A549 (cell line): ENCODE data around the gene TMEM123. TPM values are rescaled to one million over a fixed set of nuclear protein-coding genes. Genes with fewer than 3 reads are reported as not detected.

ENCODE experiments used
- ATAC-seq, 2 experiments: fragments of 200-7000 bp in 1 of 2; fragments of >200 bp in 1 of 2; cut with Nextera tagmentation in 1 of 2; cut with Tn5 transposase in 1 of 2; 3 replicates each; pipeline versions ENCODE4 v1.8.0 to v1.9.1; 2018 to 2020; ENCODE audit warnings: mild to moderate bottlenecking in 1 of 2, moderate library complexity in 1 of 2
- CTCF ChIA-PET: fragments of 300-600 bp; sonication (Branson Sonifier 250); formaldehyde crosslinking; extraction: SDS; loops from one replicate; lab custom pipeline; 2021; ENCODE audit warnings: antibody characterized with exemption, inconsistent platforms; lab: Yijun Ruan, JAX
- POLR2A ChIA-PET: fragments of 350-600 bp; formaldehyde crosslinking; extraction: SDS; loops from one replicate; lab custom pipeline; 2021; ENCODE audit warnings: antibody characterized with exemption, inconsistent platforms; lab: Yijun Ruan, JAX
- DNase-seq, 2 experiments: peaks; one replicate each; pipeline versions ENCODE4 v3.0.0 to v3.0.0-alpha.2; 2011 to 2016; ENCODE audit warnings: low read depth in 1 of 2, low spot score in 1 of 2
- FAIRE-seq: peaks from 2 replicates; lab custom pipeline; 2011; peaks lifted over from hg19 to GRCh38; lab: Jason Lieb, UNC
- H3K27ac ChIP-seq, 2 experiments: fragments of >200 bp; sonication (Bioruptor Twin); formaldehyde crosslinking; 3 replicates each; pipeline ENCODE4 v1.5.1; 2016 to 2017
- H3K4me1 ChIP-seq: fragments of >200 bp; sonication (Bioruptor Twin); formaldehyde crosslinking; 3 replicates; pipeline ENCODE4 v1.6.1; 2016
- H3K4me2 ChIP-seq: fragments of >200 bp; sonication (Bioruptor Twin); formaldehyde crosslinking; 3 replicates; pipeline ENCODE4 v1.6.1; 2016
- H3K4me3 ChIP-seq: fragments of >200 bp; sonication (Bioruptor Twin); formaldehyde crosslinking; 3 replicates; pipeline ENCODE4 v1.5.1; 2016
- H3K9me3 ChIP-seq: fragments of >200 bp; sonication (Bioruptor Twin); formaldehyde crosslinking; 3 replicates; pipeline ENCODE4 v1.6.1; 2016
- CEBPB ChIP-seq, 2 experiments: fragments of >200 bp in 1 of 2; sonication (Bioruptor Twin) in 1 of 2; formaldehyde crosslinking in 1 of 2; IDR thresholded peaks; 2 replicates each; pipeline ENCODE4 v1.6.1; 2012 to 2016
- CHD4 ChIP-seq: fragments of 200-600 bp; sonication (generic); IDR thresholded peaks from 2 replicates; pipeline ENCODE4 v1.6.1; 2016; ENCODE audit warnings: antibody characterized with exemption, mild to moderate bottlenecking, borderline replicate concordance
- EHF ChIP-seq: fragments of 250-450 bp; sonication (Bioruptor Pico); IDR thresholded peaks from 2 replicates; pipeline ENCODE4 v1.5.0; 2020; ENCODE audit warnings: mild to moderate bottlenecking
- EHMT2 ChIP-seq: fragments of 200-600 bp; sonication (generic); IDR thresholded peaks from 2 replicates; pipeline ENCODE4 v1.6.1; 2016; ENCODE audit warnings: antibody characterized with exemption, low read depth, mild to moderate bottlenecking, moderate library complexity
- EP300 ChIP-seq, 2 experiments: fragments of >200 bp; sonication (Bioruptor Twin); formaldehyde crosslinking; IDR thresholded peaks; 2 replicates in 1 of 2; 3 replicates in 1 of 2; pipeline ENCODE4 v1.6.1; 2016 to 2017
- FOSB ChIP-seq: fragments of 250-450 bp; sonication (Bioruptor Pico); IDR thresholded peaks from 2 replicates; pipeline ENCODE4 v1.5.0; 2020; ENCODE audit warnings: mild to moderate bottlenecking, moderate library complexity
- FOSL2 ChIP-seq, 2 experiments: fragments of 450-650 bp in 1 of 2; fragments of >200 bp in 1 of 2; sonication (Bioruptor Twin) in 1 of 2; formaldehyde crosslinking; IDR thresholded peaks; 2 replicates each; pipeline versions ENCODE4 v1.5.0 to v1.6.1; 2016 to 2020; ENCODE audit warnings: mild to moderate bottlenecking in 1 of 2, moderate library complexity in 1 of 2
- HEYL ChIP-seq: fragments of 250-450 bp; sonication (Bioruptor Pico); IDR thresholded peaks from 2 replicates; pipeline ENCODE4 v1.8.0; 2021; ENCODE audit warnings: mild to moderate bottlenecking, moderate library complexity
- JUN ChIP-seq, 2 experiments: fragments of >200 bp; sonication (Bioruptor Twin); formaldehyde crosslinking; IDR thresholded peaks; 2 replicates in 1 of 2; 3 replicates in 1 of 2; pipeline ENCODE4 v1.6.1; 2016 to 2017
- KDM1A ChIP-seq: fragments of 200-600 bp; sonication (generic); IDR thresholded peaks from 2 replicates; pipeline ENCODE4 v1.6.1; 2016; ENCODE audit warnings: low read depth, mild to moderate bottlenecking
- KDM5A ChIP-seq: fragments of 200-600 bp; sonication (generic); IDR thresholded peaks from 2 replicates; pipeline ENCODE4 v1.6.1; 2016; ENCODE audit warnings: antibody characterized with exemption, mild to moderate bottlenecking
- MAZ ChIP-seq: fragments of 150-350 bp; IDR thresholded peaks from 2 replicates; pipeline ENCODE4 v1.6.1; 2014; ENCODE audit warnings: antibody characterized with exemption, low read depth, low read length, borderline replicate concordance
- NFE2L2 ChIP-seq: fragments of 150-350 bp; conservative IDR thresholded peaks from 2 replicates; pipeline ENCODE4 v1.6.1; 2014; ENCODE audit warnings: low read length
- NR3C1 ChIP-seq: fragments of >200 bp; sonication (Bioruptor Twin); formaldehyde crosslinking; IDR thresholded peaks from 3 replicates; pipeline ENCODE4 v1.6.1; 2017
- POLR2A ChIP-seq: IDR thresholded peaks from 2 replicates; pipeline ENCODE4 v1.6.1; 2012; ENCODE audit warnings: mild to moderate bottlenecking, low read length
- POLR2AphosphoS2 ChIP-seq: conservative IDR thresholded peaks from 2 replicates; pipeline ENCODE4 v1.6.1; 2012; ENCODE audit warnings: low read length, improper control_type of control experiment, inconsistent platforms
- RCOR1 ChIP-seq: fragments of 150-350 bp; IDR thresholded peaks from 2 replicates; pipeline ENCODE4 v1.6.1; 2014; ENCODE audit warnings: antibody characterized with exemption, low read length, low read depth
- RNF2 ChIP-seq: fragments of 200-600 bp; sonication (generic); IDR thresholded peaks from 2 replicates; pipeline ENCODE4 v1.6.1; 2016; ENCODE audit warnings: low read depth, mild to moderate bottlenecking, antibody characterized with exemption, moderate library complexity, borderline replicate concordance
- SMC3 ChIP-seq: fragments of >200 bp; sonication (Bioruptor Twin); formaldehyde crosslinking; IDR thresholded peaks from 3 replicates; pipeline ENCODE4 v1.6.1; 2018; ENCODE audit warnings: inconsistent platforms
- ZNF302 ChIP-seq: fragments of 250-450 bp; sonication (Bioruptor Pico); IDR thresholded peaks from 2 replicates; pipeline ENCODE4 v1.9.0; 2021; ENCODE audit warnings: inconsistent platforms, mild to moderate bottlenecking, moderate library complexity
- WGBS: methylation state at CpG from one replicate; pipeline ENCODE4 v1.1.6; 2017; ENCODE audit errors: missing lambda C conversion rate; 5-methylcytosine and 5-hydroxymethylcytosine counted together
- polyA plus RNA-seq, 4 experiments: library from polyadenylated mRNA; depleted of rRNA in 3 of 4; stranded (reverse); fragments of >200 nt; fragmentation: RNase III in 1 of 4; extraction: RNeasy Plus Mini Kit Qiagen cat#74134 plus additional on column Dnase treatment in 1 of 4; gene quantifications; 2 replicates in 3 of 4; 3 replicates in 1 of 4; pipeline ENCODE4 v1.2.3, GENCODE V29; 2011 to 2017
- TF ChIP-seq, protein P1 (sequence below): fragments of 200-600 bp; sonication (generic); IDR thresholded peaks from 2 replicates; pipeline ENCODE4 v1.6.1; 2016; ENCODE audit warnings: antibody characterized with exemption, mild to moderate bottlenecking, moderate library complexity
- TF ChIP-seq, protein P2 (sequence below): IDR thresholded peaks from 2 replicates; pipeline ENCODE4 v1.6.1; 2012
- TF ChIP-seq, protein P3 (sequence below): fragments of 150-350 bp; IDR thresholded peaks from 2 replicates; pipeline ENCODE4 v1.6.1; 2014; ENCODE audit warnings: low read depth, mild to moderate bottlenecking, low read length
- TF ChIP-seq, protein P4 (sequence below): fragments of 250-450 bp; sonication (Bioruptor Pico); IDR thresholded peaks from 2 replicates; pipeline ENCODE4 v1.5.0; 2020; ENCODE audit warnings: low read depth, mild to moderate bottlenecking, moderate library complexity

Gene TMEM123
- polyA plus RNA-seq, 2 of the 4 experiments (the other 2 are of a cell fraction): 199 to 458 TPM

DNA sequence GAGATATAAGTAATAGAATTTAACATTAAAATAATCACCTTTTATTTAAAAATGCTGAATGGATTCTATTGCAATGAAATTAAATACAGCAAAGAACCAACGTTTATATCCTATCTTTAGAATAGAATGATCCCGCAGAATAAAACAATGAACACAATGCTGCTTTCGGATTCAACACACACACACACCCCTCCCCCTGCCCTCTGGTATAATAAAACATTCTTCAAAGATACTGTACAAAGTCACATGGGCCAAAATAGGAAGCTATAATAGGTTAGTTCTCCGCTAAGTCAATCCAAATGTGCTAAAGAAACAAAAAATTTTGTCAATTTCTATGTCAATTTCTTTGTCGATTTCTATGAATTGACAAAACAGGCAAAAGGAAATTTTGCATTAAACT, 47.1 kb downstream of the TMEM123 start:
- no peaks in the 10 kb centered on the region for H3K9me3 ChIP-seq
- H3K27ac ChIP-seq: no peak overlapping the region
- CTCF ChIA-PET: interaction anchor here (1.4 to 2.3 kb wide), 5 partner anchors 12 to 208 kb away, joined by 3 to 7 read pairs (median 5); no protein-coding TSS in a partner anchor
- no peak overlapping the region for H3K4me3 ChIP-seq
- no peak overlapping the region for H3K4me2 ChIP-seq
- TF ChIP-seq FOSB (CRISPR knock-in tag) (no peak), POLR2AphosphoS2 (no peak), KDM5A (no peak), ZNF302 (CRISPR knock-in tag) (no peak), NR3C1 (no peak), HEYL (no peak), EP300 (IDR thresholded peaks at IDR 0.05) (no peak)
- TF ChIP-seq, all 56 proteins: peak for 0
- ATAC-seq (no peak), FAIRE-seq (no peak), DNase-seq (no peak)
- POLR2A ChIA-PET: no interaction called here
- WGBS: 80% methylated on average over 5 of the region's 5 CpGs
- peaks cover 6% of the 10 kb centered on the region; the same call in 2 of the 3 replicates for H3K4me1 ChIP-seq

DNA sequence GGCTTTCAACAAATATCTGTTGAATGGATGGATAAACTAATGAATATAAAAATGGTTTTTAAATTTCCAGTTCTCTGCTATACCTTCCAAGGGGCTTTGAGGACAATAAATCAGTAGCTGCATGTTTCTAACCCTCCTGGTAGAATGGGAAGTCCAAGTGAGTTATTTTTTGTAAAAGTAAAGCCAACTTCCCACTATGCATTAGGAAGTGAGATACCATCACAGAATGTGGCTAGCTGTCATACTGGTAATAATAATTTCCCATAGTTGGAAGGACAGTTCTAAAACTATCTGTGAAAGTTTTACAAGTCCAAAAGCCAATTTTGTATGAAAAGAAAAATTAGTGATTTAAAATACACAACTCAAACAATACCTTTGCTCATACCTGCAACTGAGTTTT, 50.0 kb downstream of the TMEM123 start:
- CTCF ChIA-PET: interaction anchor here (4.5 kb wide), 1 partner anchor 11 kb away, joined by 21 read pairs; no protein-coding TSS in a partner anchor
- no peak for ATAC-seq

DNA sequence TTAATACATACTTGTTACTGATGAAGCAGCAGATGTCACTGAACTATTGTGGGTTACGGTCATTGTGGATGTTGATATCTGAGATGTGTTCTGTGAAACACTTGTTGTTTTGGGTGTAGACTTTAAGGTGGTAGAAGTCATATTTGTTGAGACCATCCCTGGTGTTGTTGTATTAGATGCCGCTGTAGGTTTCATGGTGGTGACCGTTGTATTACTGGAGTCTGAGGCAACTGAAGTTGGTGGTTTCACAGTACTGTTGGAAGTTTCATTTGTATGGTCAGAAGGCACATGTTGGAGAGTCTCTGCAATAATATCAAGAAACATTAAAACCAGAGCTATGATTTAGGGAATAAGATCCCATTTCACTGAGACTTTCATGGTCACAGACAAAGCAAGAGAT, 50.7 kb downstream of the TMEM123 start:
- ChIA-PET POLR2A (no interaction called here), CTCF (interaction anchor here (0.7 to 4.5 kb wide), 2 partner anchors 11 to 94 kb away, joined by 3 to 21 read pairs; no protein-coding TSS in a partner anchor)
- Histone ChIP-seq H3K4me3 (no peak overlapping the region), H3K4me1 (peaks cover 11% of the 10 kb centered on the region), H3K4me2 (no peak overlapping the region), H3K27ac (no peak overlapping the region), H3K9me3 (no peaks in the 10 kb centered on the region)
- FAIRE-seq (no peak), ATAC-seq (no peak), DNase-seq (no peak)
- 97% methylated on average over 3 of the region's 3 CpGs for WGBS
- TF ChIP-seq RNF2 (no peak), JUN (IDR thresholded peaks at IDR 0.05) (no peak), NFE2L2 (no peak), POLR2A (no peak), MAZ (no peak), HEYL (no peak), CHD4 (no peak), RCOR1 (no peak), FOSB (CRISPR knock-in tag) (no peak), SMC3 (no peak), FOSL2 (IDR thresholded peaks at IDR 0.05) (no peak), FOSL2 (CRISPR knock-in tag; IDR thresholded peaks at IDR 0.05) (no peak), KDM5A (no peak), KDM1A (no peak), CEBPB (IDR thresholded peaks at IDR 0.05) (no peak)
- TF ChIP-seq, protein P1, sequence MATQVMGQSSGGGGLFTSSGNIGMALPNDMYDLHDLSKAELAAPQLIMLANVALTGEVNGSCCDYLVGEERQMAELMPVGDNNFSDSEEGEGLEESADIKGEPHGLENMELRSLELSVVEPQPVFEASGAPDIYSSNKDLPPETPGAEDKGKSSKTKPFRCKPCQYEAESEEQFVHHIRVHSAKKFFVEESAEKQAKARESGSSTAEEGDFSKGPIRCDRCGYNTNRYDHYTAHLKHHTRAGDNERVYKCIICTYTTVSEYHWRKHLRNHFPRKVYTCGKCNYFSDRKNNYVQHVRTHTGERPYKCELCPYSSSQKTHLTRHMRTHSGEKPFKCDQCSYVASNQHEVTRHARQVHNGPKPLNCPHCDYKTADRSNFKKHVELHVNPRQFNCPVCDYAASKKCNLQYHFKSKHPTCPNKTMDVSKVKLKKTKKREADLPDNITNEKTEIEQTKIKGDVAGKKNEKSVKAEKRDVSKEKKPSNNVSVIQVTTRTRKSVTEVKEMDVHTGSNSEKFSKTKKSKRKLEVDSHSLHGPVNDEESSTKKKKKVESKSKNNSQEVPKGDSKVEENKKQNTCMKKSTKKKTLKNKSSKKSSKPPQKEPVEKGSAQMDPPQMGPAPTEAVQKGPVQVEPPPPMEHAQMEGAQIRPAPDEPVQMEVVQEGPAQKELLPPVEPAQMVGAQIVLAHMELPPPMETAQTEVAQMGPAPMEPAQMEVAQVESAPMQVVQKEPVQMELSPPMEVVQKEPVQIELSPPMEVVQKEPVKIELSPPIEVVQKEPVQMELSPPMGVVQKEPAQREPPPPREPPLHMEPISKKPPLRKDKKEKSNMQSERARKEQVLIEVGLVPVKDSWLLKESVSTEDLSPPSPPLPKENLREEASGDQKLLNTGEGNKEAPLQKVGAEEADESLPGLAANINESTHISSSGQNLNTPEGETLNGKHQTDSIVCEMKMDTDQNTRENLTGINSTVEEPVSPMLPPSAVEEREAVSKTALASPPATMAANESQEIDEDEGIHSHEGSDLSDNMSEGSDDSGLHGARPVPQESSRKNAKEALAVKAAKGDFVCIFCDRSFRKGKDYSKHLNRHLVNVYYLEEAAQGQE: no peak
- TF ChIP-seq, protein P2, sequence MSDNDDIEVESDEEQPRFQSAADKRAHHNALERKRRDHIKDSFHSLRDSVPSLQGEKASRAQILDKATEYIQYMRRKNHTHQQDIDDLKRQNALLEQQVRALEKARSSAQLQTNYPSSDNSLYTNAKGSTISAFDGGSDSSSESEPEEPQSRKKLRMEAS: no peak
- TF ChIP-seq, protein P3, sequence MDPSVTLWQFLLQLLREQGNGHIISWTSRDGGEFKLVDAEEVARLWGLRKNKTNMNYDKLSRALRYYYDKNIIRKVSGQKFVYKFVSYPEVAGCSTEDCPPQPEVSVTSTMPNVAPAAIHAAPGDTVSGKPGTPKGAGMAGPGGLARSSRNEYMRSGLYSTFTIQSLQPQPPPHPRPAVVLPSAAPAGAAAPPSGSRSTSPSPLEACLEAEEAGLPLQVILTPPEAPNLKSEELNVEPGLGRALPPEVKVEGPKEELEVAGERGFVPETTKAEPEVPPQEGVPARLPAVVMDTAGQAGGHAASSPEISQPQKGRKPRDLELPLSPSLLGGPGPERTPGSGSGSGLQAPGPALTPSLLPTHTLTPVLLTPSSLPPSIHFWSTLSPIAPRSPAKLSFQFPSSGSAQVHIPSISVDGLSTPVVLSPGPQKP: no peak

More for the DNA sequence above, 50.0 kb downstream of the TMEM123 start:
- TF ChIP-seq EP300 (IDR thresholded peaks at IDR 0.05) (no peak), EHF (CRISPR knock-in tag) (no peak), EHMT2 (no peak)
- TF ChIP-seq, protein P4, sequence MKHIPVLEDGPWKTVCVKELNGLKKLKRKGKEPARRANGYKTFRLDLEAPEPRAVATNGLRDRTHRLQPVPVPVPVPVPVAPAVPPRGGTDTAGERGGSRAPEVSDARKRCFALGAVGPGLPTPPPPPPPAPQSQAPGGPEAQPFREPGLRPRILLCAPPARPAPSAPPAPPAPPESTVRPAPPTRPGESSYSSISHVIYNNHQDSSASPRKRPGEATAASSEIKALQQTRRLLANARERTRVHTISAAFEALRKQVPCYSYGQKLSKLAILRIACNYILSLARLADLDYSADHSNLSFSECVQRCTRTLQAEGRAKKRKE (CRISPR knock-in tag): no peak
- H3K9me3 ChIP-seq: no peaks in the 10 kb centered on the region
- DNase-seq: no peak
- no peak overlapping the region for H3K4me2 ChIP-seq
- POLR2A ChIA-PET: no interaction called here
- no peak overlapping the region for H3K27ac ChIP-seq
- no peak overlapping the region for H3K4me3 ChIP-seq
- no peak for FAIRE-seq
- peaks cover 4% of the 10 kb centered on the region; the same call in 2 of the 3 replicates for H3K4me1 ChIP-seq
